ENCODE measurements around the gene COL4A2.

GRCh38 chr13:110317496-110318195 is 10.6 kb downstream of the COL4A2 start:
- TF ChIP-seq, protein P1, sequence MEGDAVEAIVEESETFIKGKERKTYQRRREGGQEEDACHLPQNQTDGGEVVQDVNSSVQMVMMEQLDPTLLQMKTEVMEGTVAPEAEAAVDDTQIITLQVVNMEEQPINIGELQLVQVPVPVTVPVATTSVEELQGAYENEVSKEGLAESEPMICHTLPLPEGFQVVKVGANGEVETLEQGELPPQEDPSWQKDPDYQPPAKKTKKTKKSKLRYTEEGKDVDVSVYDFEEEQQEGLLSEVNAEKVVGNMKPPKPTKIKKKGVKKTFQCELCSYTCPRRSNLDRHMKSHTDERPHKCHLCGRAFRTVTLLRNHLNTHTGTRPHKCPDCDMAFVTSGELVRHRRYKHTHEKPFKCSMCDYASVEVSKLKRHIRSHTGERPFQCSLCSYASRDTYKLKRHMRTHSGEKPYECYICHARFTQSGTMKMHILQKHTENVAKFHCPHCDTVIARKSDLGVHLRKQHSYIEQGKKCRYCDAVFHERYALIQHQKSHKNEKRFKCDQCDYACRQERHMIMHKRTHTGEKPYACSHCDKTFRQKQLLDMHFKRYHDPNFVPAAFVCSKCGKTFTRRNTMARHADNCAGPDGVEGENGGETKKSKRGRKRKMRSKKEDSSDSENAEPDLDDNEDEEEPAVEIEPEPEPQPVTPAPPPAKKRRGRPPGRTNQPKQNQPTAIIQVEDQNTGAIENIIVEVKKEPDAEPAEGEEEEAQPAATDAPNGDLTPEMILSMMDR (IDR thresholded peaks at IDR 0.05), result no peak
- TF ChIP-seq EZH2 (IDR thresholded peaks at IDR 0.05; ENCODE audit: borderline replicate concordance, insufficient read depth, low read depth, low read length, poor library complexity, severe bottlenecking), result no peak

All from B cell (primary cell).